Measurements from ENCODE around the gene ZNF184. TPM values are rescaled to one million over a fixed set of nuclear protein-coding genes. Genes with fewer than 3 reads are reported as not detected.

The ZNF184 gene
- total and polyA plus RNA-seq, 8 donors = 1.8 to 21.0 (median 4.5) TPM; not detected in 1

DNA sequence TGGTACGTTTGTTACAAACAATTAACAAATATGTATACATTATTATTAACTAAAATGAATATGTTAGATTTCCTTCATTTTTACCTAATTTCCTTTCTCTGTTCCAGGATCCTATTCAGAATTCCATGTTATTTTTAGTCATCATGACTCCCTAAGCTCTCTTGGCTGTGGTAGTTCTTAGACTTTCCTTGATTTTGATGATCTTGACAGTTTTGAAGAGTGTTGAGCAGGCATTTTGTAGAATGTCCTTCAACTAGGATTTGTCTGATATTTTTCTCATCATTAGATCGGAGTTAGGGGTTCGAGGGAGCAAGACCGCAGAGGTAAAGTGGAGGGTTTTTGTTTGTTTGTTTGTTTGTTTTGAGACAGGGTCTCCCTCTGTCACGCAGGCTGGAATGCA lies 44.3 kb upstream of the ZNF184 start:
- no peaks in the 10 kb centered on the region for H3K36me3 ChIP-seq
- no peak overlapping the region for H3K27ac ChIP-seq
- no peak for DNase-seq
- peaks cover 0 to 41% (median 30%) of the 10 kb centered on the region in 3 donors for H3K27me3 ChIP-seq
- peaks cover 6 to 9% (median 9%) of the 10 kb centered on the region in 4 donors for H3K4me1 ChIP-seq
- intact Hi-C loops (cut with DNase I; ENCODE audit: low total_unique reads) = loop anchor here (10.0 kb wide), 1 partner anchor 248 kb away; no protein-coding TSS in a partner anchor
- no peaks in the 10 kb centered on the region for H3K9me3 ChIP-seq
- 86 to 91% (median 89%) methylated on average over 5 of the region's 5 CpGs for WGBS, 5 donors
- no peak for TF ChIP-seq CTCF (IDR thresholded peaks at IDR 0.05)
- no peak for TF ChIP-seq EP300 (IDR thresholded peaks at IDR 0.05)
- no peak for TF ChIP-seq POLR2A (IDR thresholded peaks at IDR 0.05)
- TF ChIP-seq POLR2AphosphoS5 (IDR thresholded peaks at IDR 0.05) = no peak
- H3K4me3 ChIP-seq = no peak overlapping the region

DNA sequence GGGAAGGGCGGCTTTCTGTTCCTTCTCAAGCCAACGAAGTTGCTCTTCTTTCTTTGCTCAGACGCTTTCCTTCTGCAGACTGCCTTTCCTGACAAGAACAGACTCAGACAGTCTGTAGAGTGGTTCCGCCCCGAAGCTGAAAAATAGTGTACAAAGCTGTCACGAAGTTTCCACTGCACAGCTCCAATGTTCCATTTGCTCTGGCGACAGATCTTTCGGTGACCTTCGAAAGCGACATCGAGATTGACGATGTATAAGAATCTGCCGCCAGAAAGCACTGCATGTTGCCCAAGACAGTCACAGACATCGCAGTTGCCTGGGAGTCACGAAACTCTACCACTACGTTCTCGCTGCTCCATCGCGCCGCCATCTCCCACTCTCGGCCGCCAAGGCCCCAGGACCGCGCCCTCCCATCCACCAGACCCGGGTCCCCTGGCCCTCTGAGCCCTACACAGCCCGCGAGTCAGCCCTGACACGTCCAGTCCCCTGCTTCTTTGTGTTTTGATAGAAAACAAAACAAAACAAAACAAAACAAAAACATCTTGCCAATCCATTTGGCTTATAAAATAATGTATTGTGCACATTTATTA lies 42.1 kb upstream of the ZNF184 start:
- Histone ChIP-seq H3K36me3 (no peaks in the 10 kb centered on the region), H3K4me3 (no peak overlapping the region), H3K27ac (no peak overlapping the region), H3K27me3 (peaks cover 0 to 62% (median 44%) of the 10 kb centered on the region in 3 donors), H3K4me1 (peaks cover 6 to 9% (median 9%) of the 10 kb centered on the region in 4 donors), H3K9me3 (no peaks in the 10 kb centered on the region)
- intact Hi-C loops (cut with DNase I; ENCODE audit: low total_unique reads) = loop anchor here (10.0 kb wide), 1 partner anchor 250 kb away; no protein-coding TSS in a partner anchor
- DNase-seq = peak in 1 of 2 donors; percentile 12
- WGBS, 5 donors = 28 to 45% (median 33%) methylated on average over 28 of the region's 28 CpGs
- no peak for TF ChIP-seq CTCF (IDR thresholded peaks at IDR 0.05)
- TF ChIP-seq EP300 (IDR thresholded peaks at IDR 0.05) = no peak
- TF ChIP-seq POLR2A (IDR thresholded peaks at IDR 0.05) = no peak
- no peak for TF ChIP-seq POLR2AphosphoS5 (IDR thresholded peaks at IDR 0.05)

DNA sequence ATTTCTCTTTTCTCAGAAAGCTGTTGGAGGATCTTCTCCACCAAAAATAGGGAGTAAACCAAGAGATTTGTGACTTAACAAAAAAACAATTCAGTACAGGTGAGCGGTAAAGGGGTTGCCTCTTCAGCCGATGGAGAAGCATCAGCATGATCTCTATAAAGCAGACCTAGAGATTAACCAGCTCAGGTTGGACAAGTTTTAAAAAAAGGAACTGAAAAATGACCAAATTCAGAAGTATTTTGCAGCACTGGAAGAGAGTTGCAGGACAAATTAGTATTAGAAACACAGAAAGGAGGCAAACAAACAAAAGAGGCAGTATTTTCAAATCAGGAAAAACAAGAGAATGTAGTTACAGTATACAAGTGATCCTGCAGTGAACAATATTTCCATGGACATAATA lies 39.6 kb upstream of the ZNF184 start:
- no peak for TF ChIP-seq EP300 (IDR thresholded peaks at IDR 0.05)
- no peak for TF ChIP-seq POLR2AphosphoS5 (IDR thresholded peaks at IDR 0.05)
- TF ChIP-seq POLR2A (IDR thresholded peaks at IDR 0.05) = no peak
- TF ChIP-seq CTCF (IDR thresholded peaks at IDR 0.05) = no peak
- 81 to 91% (median 89%) methylated on average over 2 of the region's 2 CpGs for WGBS, 5 donors
- intact Hi-C loops (cut with DNase I; ENCODE audit: low total_unique reads) = loop anchor here (10.0 kb wide), 1 partner anchor 252 kb away; no protein-coding TSS in a partner anchor
- Histone ChIP-seq H3K27ac (no peak overlapping the region), H3K4me1 (no peaks in the 10 kb centered on the region), H3K27me3 (peaks cover 0 to 76% (median 51%) of the 10 kb centered on the region in 3 donors), H3K36me3 (no peaks in the 10 kb centered on the region), H3K9me3 (no peaks in the 10 kb centered on the region), H3K4me3 (no peak overlapping the region)
- DNase-seq = no peak

GRCh38 chr6:27507041-27507956 lies 34.4 kb upstream of the ZNF184 start:
- H3K27ac ChIP-seq = no peak overlapping the region
- intact Hi-C loops (cut with DNase I; ENCODE audit: low total_unique reads) = no loop called here
- DNase-seq = no peak
- TF ChIP-seq POLR2AphosphoS5 (IDR thresholded peaks at IDR 0.05) (no peak), EP300 (IDR thresholded peaks at IDR 0.05) (no peak)
- H3K9me3 ChIP-seq = no peaks in the 10 kb centered on the region
- 80 to 84% (median 83%) methylated on average over 9 of the region's 9 CpGs for WGBS, 5 donors
- no peak overlapping the region for H3K4me3 ChIP-seq
- no peaks in the 10 kb centered on the region for H3K36me3 ChIP-seq
- peaks cover 0 to 16% (median 11%) of the 10 kb centered on the region in 4 donors for H3K4me1 ChIP-seq
- peaks cover 0 to 44% (median 25%) of the 10 kb centered on the region in 3 donors for H3K27me3 ChIP-seq

Measured in stomach (tissue), 9 donors.